Measurements from ENCODE around the gene NPLOC4.

- TF ChIP-seq EZH2 (IDR thresholded peaks at IDR 0.05; ENCODE audit: insufficient read depth, poor library complexity, severe bottlenecking) (no peak), EZH2phosphoT487 (IDR thresholded peaks at IDR 0.05; ENCODE audit: insufficient read depth, low read depth) (no peak)
These were observed 54.2 kb downstream of the NPLOC4 start for GRCh38 chr17:81582749-81583148.

Data from GM23248 (cell line).